Lung (tissue), 12 donors: ENCODE data around the gene C1RL. TPM values are rescaled to one million over a fixed set of nuclear protein-coding genes. Genes with fewer than 3 reads are reported as not detected.

Experiments used
- ATAC-seq: fragments of 200-7000 bp; cut with Tn5 transposase; one replicate; pipeline ENCODE4 v1.9.1; 2020; ENCODE audit warnings: moderate number of reproducible peaks; ENCODE audit not compliant: insufficient read depth, low FRiP score
- DNase-seq, 3 donors: peaks; one replicate each; pipeline ENCODE4 v3.0.0-alpha.2; 2013 to 2017
- H3K27ac ChIP-seq, 2 donors: one replicate each; pipeline ENCODE4 v1.5.1; 2013; ENCODE audit warnings: mild to moderate bottlenecking in 2 of 2, moderate library complexity in 2 of 2, control low read depth in 1 of 2, inconsistent platforms in 1 of 2, low read depth in 1 of 2, low read length in 1 of 2
- H3K27me3 ChIP-seq, 3 donors: one replicate each; pipeline ENCODE4 v1.5.1; 2013; ENCODE audit warnings: low read length in 2 of 3; ENCODE audit not compliant: control insufficient read depth in 3 of 3, insufficient read depth in 3 of 3
- H3K36me3 ChIP-seq, 4 donors: one replicate each; pipeline ENCODE4 v1.5.1; 2013; ENCODE audit warnings: low read length in 4 of 4, mild to moderate bottlenecking in 1 of 4, moderate library complexity in 1 of 4; ENCODE audit not compliant: control insufficient read depth in 4 of 4, insufficient read depth in 4 of 4
- H3K4me1 ChIP-seq, 5 donors: one replicate each; pipeline ENCODE4 v1.5.1; 2013; ENCODE audit warnings: low read length in 5 of 5, mild to moderate bottlenecking in 2 of 5, moderate library complexity in 1 of 5; ENCODE audit not compliant: control insufficient read depth in 5 of 5, insufficient read depth in 5 of 5
- H3K4me3 ChIP-seq: one replicate; pipeline ENCODE4 v1.5.1; 2013; ENCODE audit warnings: mild to moderate bottlenecking, control low read depth, moderate library complexity
- H3K9ac ChIP-seq, 2 donors: one replicate each; pipeline ENCODE4 v1.5.1; 2013; ENCODE audit warnings: low read length in 2 of 2, control low read depth in 1 of 2; ENCODE audit not compliant: insufficient read depth in 1 of 2
- H3K9me3 ChIP-seq, 4 donors: one replicate each; pipeline ENCODE4 v1.5.1; 2013; ENCODE audit warnings: low read length in 3 of 4, mild to moderate bottlenecking in 1 of 4, moderate library complexity in 1 of 4; ENCODE audit not compliant: control insufficient read depth in 4 of 4, insufficient read depth in 3 of 4
- CTCF ChIP-seq: IDR thresholded peaks from 2 replicates; pipeline ENCODE4 v1.5.1; 2012; ENCODE audit warnings: mild to moderate bottlenecking; ENCODE audit errors: control extremely low read depth, extremely low read depth
- WGBS, 2 donors: extraction: QIAGEN DNeasy Blood & Tissue Kit; methylation state at CpG; one replicate each; pipeline ENCODE4 v1.1.7; 2013; 5-methylcytosine and 5-hydroxymethylcytosine counted together
- polyA plus RNA-seq, 2 donors: library from polyadenylated mRNA; stranded (reverse); fragments of 200-250 nt; gene quantifications; one replicate each; pipeline ENCODE4 v1.2.1, GENCODE V29; 2013
- total RNA-seq, 2 donors: library from RNA; depleted of rRNA in 1 of 2; stranded (reverse); fragments of >200 nt in 1 of 2; gene quantifications; one replicate each; pipeline ENCODE4 v1.2.1, GENCODE V29; 2014 to 2021
- donor health status: control.
- donor health status: control.
- donor health status: Bipolar disorder and iron deficiency.
- donor health status: healthy.
- donor health status: DM: yes; HTN: yes; CAD: no.

C1RL gene
- total and polyA plus RNA-seq, 4 donors = 60.5 to 116 (median 86.5) TPM

- TF ChIP-seq CTCF = no peak
- no peak overlapping the region for H3K9ac ChIP-seq
- peaks cover 0 to 26% (median 19%) of the 10 kb centered on the region in 5 donors for H3K4me1 ChIP-seq
- no peaks in the 10 kb centered on the region for H3K36me3 ChIP-seq
- H3K27ac ChIP-seq = no peak overlapping the region
- peaks cover 0 to 3% (median 2%) of the 10 kb centered on the region in 3 donors for H3K27me3 ChIP-seq
- no peak overlapping the region for H3K4me3 ChIP-seq
- no peak for DNase-seq
- no peak for ATAC-seq
- 75 to 95% methylated on average over 4 of the region's 4 CpGs for WGBS, 2 donors
- H3K9me3 ChIP-seq = no peaks in the 10 kb centered on the region
These were observed 16.7 kb upstream of the C1RL start for GRCh38 chr12:7125632-7126227.

- Histone ChIP-seq H3K9ac (no peak overlapping the region), H3K4me3 (no peak overlapping the region), H3K4me1 (peaks cover 0 to 14% (median 10%) of the 10 kb centered on the region in 5 donors), H3K27me3 (peaks cover 0 to 3% (median 0%) of the 10 kb centered on the region in 3 donors), H3K36me3 (no peaks in the 10 kb centered on the region), H3K9me3 (no peaks in the 10 kb centered on the region), H3K27ac (no peak overlapping the region)
- ATAC-seq (no peak), DNase-seq (peak in 2 of 3 donors; percentile 15 to 55)
- no peak for TF ChIP-seq CTCF
- WGBS, 2 donors = 45 to 52% methylated on average over 11 of the region's 11 CpGs
These were observed 14.9 kb upstream of the C1RL start for GRCh38 chr12:7123806-7124522.

- no peaks in the 10 kb centered on the region for H3K9me3 ChIP-seq
- H3K36me3 ChIP-seq = no peaks in the 10 kb centered on the region
- no peak for TF ChIP-seq CTCF
- no peak for ATAC-seq
- H3K4me1 ChIP-seq = peaks cover 0 to 13% (median 5%) of the 10 kb centered on the region in 5 donors
- no peak for DNase-seq
- H3K9ac ChIP-seq = no peak overlapping the region
- H3K4me3 ChIP-seq = no peak overlapping the region
- no peaks in the 10 kb centered on the region for H3K27me3 ChIP-seq
- peak overlapping the region in 1 of 2 donors; percentile 11 for H3K27ac ChIP-seq
- WGBS, 2 donors = 67 to 77% methylated on average over 7 of the region's 7 CpGs
These were observed 14.1 kb upstream of the C1RL start for GRCh38 chr12:7122811-7123769.
